Stimulated activated CD8-positive, alpha-beta memory T cell treated with anti-CD3 and anti-CD28 coated beads, Interleukin-2, amount 100 ng/mL, for 1 hour (primary cell): ENCODE measurements around the gene AQP12B.

ENCODE experiments used
- DNase-seq, 2 donors: peaks; one replicate each; pipeline ENCODE4 v3.0.0-alpha.2; 2020; ENCODE audit warnings: low read depth in 2 of 2

AQP12B gene

GRCh38 chr2:240647503-240648154, 35.1 kb downstream of the AQP12B start:
- no peak for DNase-seq

- no peak for DNase-seq
These were observed 35.7 kb downstream of the AQP12B start for GRCh38 chr2:240646900-240647502.

- no peak for DNase-seq
These were observed 36.3 kb downstream of the AQP12B start for GRCh38 chr2:240646176-240646899.

GRCh38 chr2:240645801-240646175, 36.9 kb downstream of the AQP12B start:
- no peak for DNase-seq

- DNase-seq: no peak
These were observed 37.3 kb downstream of the AQP12B start for GRCh38 chr2:240645346-240645745.

- no peak for DNase-seq
These were observed 37.8 kb downstream of the AQP12B start for GRCh38 chr2:240644859-240645301.

GRCh38 chr2:240644171-240644651, 38.5 kb downstream of the AQP12B start:
- DNase-seq: no peak

- no peak for DNase-seq
These were observed 38.9 kb downstream of the AQP12B start for GRCh38 chr2:240643811-240644150.

- DNase-seq: no peak
These were observed 39.4 kb downstream of the AQP12B start for GRCh38 chr2:240643093-240643810.

- no peak for DNase-seq
These were observed 39.9 kb downstream of the AQP12B start for GRCh38 chr2:240642806-240643092.

GRCh38 chr2:240642061-240642805, 40.5 kb downstream of the AQP12B start:
- DNase-seq: no peak

- no peak for DNase-seq
These were observed 41.7 kb downstream of the AQP12B start for GRCh38 chr2:240640939-240641338.

- DNase-seq: no peak
These were observed 43.1 kb downstream of the AQP12B start for GRCh38 chr2:240639566-240639965.

GRCh38 chr2:240638512-240639160, 44.0 kb downstream of the AQP12B start:
- no peak for DNase-seq

- DNase-seq: no peak
These were observed 44.8 kb downstream of the AQP12B start for GRCh38 chr2:240637901-240638345.

- DNase-seq: no peak
These were observed 45.4 kb downstream of the AQP12B start for GRCh38 chr2:240637116-240637900.

GRCh38 chr2:240636563-240637115, 46.0 kb downstream of the AQP12B start:
- no peak for DNase-seq

- no peak for DNase-seq
These were observed 46.6 kb downstream of the AQP12B start for GRCh38 chr2:240635998-240636547.

GRCh38 chr2:240635121-240635997, 47.3 kb downstream of the AQP12B start:
- DNase-seq: no peak
